WTC11 (cell line): Measurements from ENCODE around the gene HRCT1.

ENCODE experiments used
- CTCF ChIP-seq: fragments of 200-600 bp; IDR thresholded peaks from 2 replicates; pipeline ENCODE4 v1.8.0; 2022; ENCODE audit warnings: antibody characterized with exemption
- E2F4 ChIP-seq: sonication (generic); formaldehyde crosslinking; IDR thresholded peaks from 2 replicates; pipeline ENCODE4 v1.8.1; 2022; ENCODE audit warnings: low read depth, mild to moderate bottlenecking, moderate library complexity, missing genetic modification reagents, borderline replicate concordance
- MAX ChIP-seq: sonication (generic); formaldehyde crosslinking; IDR thresholded peaks from 2 replicates; pipeline ENCODE4 v1.8.0; 2022; ENCODE audit warnings: mild to moderate bottlenecking, missing genetic modification reagents

- TF ChIP-seq E2F4 (CRISPR knock-in tag), result no peak
- no peak for TF ChIP-seq MAX (CRISPR knock-in tag)
- TF ChIP-seq CTCF, result no peak
Observed at GRCh38 chr9:35904338-35904737, 1.7 kb upstream of the HRCT1 start.
